ENCODE measurements around the gene HES1.

HES1 gene

DNA sequence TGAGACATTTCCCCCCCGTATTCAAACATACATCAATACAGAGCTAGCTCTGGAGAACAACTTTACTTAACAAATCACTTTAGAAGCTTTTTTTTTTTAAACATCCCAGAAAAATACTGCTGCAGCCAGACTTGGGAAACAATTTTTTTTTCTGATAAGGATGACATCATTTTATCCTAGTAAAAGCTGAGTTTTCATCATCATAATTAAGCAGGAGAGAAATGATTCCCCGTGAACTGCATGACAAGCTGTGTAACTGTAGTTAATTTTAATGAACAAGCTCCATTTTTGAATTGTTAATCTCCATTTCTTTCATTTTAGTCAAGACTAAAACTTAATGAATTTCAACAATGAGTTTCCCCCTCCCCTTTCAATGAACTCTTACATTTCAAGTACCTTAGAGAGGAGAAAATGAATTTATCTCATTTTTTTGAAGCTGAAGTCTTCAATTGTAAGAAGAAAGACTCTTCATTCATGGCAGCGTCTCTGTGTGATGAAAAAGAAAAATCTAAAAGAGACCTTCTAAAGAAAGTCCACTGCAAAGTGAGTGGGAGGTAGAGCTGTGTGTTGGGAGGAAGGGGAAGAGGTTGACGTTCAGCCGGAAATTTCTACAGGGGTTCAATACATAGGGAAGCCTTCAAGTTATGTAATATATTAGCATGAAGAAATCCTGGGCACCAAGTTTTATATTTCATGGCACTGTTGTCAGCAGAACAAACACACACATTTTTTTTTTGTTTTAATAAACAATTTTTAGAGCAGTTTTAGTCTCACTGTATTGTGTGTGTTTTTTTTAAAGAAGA lies 31.7 kb downstream of the HES1 start:
- DNase-seq (ENCODE audit: low read depth) = no peak

DNA sequence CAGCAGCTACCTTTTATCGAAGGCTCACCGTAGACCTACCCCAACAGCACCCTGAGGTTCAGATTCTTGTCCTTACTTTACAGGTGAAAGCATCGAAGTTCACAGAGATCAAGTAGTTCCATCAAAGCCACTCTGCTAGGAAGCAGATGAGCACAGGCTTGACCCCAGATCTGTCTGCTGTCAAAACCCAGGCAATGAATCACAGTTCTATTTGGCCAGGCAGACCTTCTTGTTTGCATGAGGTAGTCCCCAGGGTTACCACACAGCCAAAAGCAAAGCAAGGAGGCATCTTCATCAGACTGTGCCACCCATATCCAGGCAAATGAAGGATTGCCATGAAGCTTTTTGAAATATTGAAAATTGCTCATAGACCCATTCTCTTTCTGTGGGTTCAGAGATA lies 33.0 kb downstream of the HES1 start:
- DNase-seq (ENCODE audit: low read depth) = no peak

DNA sequence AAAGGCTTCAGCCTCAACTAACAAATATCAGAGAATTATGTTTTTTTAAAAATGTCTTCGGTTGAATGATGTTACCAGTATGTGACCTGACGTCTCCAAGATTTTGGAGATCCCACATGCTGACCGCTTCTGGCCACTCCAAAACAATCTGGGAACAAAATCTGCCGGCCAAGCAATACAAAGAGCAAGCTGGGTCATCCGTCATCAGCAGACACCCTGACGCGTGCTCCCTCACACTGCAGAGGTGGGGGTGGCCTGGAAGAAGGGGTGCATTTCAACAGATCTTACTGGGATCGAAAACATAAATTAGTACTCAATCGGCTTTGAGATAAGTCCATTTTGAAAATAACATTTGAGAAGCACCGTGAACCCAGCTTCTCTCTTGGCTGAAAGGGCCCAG lies 33.6 kb downstream of the HES1 start:
- DNase-seq (ENCODE audit: low read depth) = no peak

DNA sequence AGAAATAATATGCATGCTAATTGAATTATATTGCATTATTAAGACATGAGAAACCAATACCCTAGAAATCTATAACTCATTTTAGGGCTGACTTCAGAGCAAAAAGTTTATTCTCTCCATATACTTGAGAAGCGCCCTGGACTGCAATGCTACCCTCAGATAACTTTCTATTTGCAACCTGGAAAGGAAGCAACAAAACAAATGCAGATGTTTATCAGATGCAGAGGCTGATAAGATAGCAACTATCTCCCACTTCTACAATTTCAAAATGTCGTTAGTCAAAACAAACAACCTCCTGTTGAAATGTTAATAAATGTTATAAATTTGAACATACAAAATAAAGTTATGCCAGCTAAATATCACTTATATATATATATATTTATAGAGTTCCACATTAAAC lies 34.8 kb downstream of the HES1 start:
- no peak for DNase-seq (ENCODE audit: low read depth)

DNA sequence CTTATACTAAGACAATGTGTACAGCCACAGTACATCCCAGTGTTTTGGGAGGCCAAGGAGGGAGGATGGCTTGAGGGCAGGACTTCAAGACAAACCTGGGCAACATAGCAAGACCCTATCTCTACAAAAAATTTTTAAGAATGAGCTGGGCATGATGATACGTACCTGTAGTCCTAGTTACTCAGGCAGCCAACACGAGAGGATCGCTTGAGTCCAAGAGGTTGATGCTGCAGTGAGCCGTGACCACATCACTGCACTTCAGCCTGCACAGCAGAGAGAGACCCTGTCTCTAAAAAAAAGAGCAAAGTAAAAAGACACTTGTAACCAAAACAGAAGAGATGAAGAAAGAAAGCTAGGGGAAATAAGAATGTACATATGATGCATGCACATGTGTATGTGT lies 38.5 kb downstream of the HES1 start:
- DNase-seq (ENCODE audit: low read depth) = no peak

DNA sequence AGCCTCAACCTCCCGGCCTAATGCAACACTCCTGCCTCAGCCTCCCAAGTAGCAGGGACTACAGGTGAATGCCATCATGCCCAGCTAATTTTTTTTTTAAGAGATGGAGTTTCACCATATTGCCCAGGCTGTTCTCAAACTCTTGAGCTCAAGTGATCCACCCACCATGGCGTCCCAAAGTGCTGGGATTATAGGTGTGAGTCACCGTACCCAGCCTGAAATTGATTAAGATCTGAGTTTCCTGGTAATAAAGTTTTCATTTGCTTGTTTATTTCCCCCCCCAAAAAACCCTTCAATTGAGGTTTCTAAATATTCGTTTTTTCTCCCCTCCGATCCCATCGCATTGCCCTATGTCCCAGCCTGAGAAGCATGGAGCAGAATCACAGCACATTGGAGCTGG lies 39.0 kb downstream of the HES1 start:
- no peak for DNase-seq (ENCODE audit: low read depth)

DNA sequence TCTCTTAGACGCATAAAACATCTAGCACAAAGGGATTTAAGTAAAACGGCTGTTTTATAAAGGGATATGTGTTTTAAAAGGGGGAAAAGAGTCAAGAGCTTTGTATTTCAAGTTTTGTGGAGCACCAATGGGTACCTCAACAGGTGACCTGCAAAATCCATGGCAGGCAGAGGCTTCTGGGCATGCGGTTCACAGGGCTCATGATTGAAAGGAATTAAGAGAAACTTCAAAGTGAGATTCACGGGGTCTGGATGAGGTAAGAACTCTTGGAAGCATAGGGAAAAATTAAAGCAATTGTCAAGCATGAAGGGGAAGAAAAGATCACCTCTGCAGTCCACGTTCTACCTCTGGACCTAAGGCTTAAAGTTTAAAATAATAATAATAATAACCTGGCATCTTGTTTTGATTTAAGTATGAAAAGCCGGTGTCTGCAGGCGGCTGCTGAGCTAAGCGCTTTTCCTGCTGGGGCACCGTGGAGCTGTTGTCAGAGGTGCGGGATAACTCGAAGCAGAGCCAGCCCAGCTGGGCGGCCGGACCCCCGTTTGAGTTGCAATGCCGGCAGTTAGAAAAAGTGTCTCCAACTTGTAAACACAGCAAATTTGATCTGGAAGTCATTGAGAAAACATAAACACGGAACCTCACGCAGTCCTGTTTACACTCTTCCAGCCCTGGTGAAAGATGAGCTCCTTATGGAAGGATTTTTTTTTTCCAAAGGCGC lies 40.5 kb downstream of the HES1 start:
- no peak for DNase-seq (ENCODE audit: low read depth)

DNA sequence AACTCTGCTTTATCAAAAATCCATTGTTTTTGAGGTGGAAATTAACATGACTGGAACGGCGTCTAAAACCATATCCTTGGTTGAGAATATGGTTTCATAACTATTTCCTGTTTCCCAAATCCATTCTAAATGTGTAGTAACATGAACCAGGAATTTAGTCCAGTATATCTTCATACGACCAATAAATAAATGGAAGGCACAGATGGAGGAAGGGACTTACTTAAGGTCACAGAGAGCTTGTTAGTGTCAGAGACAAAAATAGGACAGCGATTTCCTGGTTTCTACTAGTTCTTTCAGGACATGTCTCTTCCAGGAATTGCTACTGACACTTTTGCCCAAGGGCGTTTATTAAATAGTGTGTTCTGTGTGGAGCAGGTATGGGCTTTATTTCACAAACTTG lies 41.2 kb downstream of the HES1 start:
- no peak for DNase-seq (ENCODE audit: low read depth)

DNA sequence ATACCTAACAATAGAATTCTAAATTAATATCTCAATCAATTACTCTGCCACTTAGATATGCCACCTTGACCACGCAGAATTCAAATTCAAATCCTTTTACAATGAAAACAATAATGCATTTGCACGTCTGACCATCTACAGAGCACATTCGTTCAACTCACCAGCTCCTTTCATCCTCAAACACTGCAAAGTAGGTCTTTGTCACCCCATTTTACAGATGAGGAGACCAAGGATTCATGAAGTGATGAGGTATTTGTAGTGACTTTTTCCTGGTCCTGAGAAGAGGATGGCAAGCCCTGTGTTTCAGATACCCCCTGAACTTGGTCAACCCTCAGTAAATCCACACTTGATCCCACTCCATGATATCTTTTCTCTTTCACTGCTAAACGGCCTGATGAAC lies 42.2 kb downstream of the HES1 start:
- DNase-seq (ENCODE audit: low read depth) = no peak

DNA sequence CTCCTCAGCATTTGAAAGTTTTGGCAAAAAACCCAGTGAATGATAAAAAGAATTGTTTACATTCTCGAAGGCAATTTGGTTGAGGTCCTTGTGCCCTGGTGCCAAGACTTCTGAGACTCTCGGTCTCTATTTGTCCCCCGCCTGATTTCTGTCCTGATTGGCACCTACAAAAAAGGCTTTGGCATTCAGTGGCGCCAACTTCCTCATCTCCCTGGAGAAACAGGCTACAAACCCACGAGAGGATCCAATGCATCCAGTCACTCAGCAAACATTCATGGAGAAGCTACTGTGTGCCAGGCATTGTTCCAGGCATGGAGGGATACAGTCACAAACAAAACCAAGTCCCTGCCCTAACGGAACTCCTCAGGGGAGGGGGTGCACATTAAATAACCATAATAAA lies 42.7 kb downstream of the HES1 start:
- DNase-seq (ENCODE audit: low read depth) = no peak

DNA sequence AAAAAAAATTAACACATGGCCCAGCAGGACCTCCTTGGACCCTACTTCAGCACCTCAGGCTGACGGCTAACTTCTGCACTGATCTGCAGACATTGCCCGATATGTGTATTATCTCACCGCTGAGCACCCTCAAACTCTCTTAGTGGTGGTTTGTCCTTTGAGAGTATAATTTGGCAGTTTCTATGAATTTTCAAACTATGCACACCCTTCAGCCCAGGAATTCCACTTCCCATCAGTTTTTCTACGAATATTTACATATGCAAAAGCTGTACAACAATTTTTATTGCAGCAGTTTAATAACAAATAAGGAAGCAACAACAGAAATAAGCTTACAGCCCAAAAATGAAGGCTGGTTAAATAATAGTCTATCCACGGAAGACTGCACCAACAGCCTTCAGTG lies 44.6 kb downstream of the HES1 start:
- no peak for DNase-seq (ENCODE audit: low read depth)

DNA sequence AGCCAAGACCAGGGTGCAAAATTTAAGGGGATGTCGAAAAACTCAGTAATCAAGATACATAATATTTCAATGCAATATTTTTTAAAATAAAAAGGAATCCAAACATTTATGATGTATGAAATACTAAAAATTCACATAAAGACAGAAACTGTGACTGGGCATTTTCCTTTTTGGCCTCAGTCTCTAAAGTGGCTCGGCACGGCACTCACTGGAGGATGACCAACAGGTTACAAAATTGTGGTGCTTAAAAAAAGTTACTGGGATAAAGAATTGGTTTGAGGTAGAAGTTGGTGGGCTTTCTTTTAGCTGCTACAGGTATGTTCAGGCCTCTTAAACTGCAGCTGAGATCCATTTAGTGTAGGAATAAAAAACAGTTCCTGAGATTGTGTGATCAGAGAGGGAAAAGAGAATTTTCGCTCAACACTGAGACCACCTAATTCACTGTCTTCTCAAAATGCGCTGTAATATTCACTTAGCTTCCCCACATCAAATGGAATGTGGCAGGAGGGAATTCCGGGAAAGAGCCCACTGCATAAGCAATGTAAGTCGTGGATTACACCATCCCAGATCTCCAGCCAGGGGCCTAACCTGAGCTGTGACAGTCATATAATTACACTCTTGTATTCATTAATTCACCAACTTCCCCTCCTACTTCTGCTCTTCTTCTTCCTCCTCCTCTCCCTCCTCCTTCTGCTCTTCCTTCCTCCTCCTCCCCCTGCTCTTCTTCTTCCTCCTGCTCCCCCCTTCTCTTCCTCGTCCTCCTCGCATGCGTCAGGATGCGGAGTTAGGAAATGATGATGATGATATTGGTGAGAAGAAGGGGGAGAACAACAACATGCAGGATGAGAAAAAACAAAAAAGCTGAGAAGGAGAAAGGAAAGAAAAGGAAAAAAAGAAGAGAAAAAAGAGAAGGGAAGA lies 45.9 kb downstream of the HES1 start:
- DNase-seq (ENCODE audit: low read depth) = no peak

DNA sequence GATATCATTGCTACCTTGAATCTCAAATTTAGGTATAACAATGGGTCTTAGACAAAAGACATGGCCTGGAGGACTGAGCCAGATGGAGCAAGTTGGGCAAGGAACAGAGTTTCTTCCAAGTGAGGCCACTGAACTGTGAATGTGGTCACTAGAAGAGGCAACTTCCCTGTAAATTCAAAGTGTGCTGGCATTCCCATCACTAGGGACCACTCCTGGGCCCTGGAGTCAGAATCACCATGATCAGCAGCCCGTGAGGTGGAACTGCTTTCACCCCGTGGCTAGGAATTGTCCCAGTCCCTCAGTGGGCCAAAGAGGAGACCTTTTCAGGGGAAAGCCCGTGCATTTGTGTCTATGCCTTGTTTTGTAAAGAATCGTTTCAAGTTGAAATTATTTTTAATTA lies 47.3 kb downstream of the HES1 start:
- no peak for DNase-seq (ENCODE audit: low read depth)

DNA sequence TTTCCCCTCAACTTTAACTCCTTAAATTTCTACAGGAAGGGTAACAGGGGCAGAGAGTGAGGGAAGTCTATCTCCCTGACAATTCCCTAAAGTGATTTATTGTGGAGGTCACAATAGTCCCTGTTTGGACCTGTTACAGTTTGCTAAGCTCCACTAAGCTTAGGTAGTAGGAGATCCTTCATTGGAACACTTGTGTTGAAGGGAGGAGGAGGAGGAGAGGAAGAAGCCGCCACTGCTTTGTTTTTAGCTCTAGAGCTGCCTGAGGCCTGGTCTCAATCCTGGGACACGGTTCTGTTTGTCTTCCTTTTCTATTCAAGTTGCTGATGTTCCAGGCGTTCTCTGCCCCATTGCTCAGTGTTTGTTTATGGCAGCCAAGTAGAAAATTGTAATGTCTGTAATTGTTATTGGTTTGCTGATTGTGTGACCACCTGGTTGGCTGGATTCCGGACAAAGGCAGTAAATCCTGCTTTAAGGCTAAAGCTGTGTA lies 48.4 kb downstream of the HES1 start:
- DNase-seq (ENCODE audit: low read depth) = no peak

DNA sequence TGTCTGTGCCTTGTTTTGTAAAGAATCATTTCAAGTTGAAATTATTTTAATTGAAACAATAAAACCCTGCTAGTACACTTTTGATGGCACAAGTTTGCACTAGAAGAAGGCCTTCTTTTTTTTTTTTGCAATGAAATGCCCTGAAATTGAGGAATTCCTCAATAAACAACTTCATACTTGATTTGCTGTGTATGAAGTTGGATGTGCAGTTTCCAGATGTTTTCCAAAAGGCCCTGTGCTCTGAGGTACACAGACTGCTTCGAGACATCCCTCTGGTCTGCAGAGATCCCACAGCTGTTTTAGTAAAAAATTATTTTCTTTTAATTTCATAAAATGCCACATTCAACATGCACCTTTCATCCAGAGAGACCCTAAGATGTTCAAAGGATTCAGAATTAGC lies 48.9 kb downstream of the HES1 start:
- DNase-seq (ENCODE audit: low read depth) = no peak

DNA sequence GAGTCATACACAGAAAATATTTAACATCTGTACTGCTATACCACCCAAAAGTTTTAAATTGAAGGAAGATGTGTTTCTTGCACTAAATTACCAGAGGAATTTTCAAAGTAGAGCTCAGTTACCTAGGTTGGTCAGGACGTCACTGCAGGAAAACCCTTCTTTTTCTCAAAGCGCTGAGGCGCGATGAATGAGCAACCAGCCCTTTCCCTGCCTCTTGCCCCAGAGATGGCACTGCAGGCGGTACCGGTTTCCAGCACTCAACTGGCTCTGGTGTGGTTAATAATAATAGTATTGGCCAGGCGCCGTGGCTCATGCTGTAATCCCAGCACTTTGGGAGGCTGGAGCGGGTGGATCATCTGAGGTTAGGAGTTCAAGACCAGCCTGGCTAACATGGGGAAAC lies 49.3 kb downstream of the HES1 start:
- no peak for DNase-seq (ENCODE audit: low read depth)

DNA sequence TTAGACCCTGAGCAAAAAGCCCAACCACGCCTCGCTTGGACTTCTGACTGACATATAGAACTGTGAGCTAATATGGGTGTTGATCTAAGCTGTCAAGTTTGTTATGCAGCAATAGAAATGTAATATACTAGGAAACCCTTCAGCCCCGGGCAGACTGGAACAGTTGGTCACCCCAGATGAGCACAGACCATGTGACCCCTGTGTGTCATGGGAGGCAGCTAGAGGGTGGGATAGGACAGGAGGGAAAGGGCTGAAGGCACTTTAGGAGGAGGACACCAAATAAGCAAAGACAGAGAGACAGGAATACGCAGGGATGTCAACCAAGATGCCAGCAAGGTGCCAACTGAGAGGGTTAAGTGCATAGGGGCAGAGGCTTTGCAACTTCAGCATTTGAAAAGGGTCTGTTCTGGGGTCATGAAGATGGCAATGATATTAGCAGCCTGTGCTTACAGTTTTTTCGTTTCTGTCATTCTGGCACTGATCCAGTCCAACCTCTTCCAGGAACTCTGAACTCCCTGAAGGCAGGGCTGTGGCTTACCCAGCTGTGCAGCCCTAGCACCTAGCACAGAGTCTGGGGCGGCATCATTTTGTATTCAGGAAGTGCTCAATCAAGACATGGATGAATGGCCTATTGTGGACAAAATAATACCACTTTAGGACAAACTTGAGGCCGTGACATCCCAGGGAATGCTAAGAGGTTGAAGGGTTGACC lies 51.4 kb downstream of the HES1 start:
- no peak for DNase-seq (ENCODE audit: low read depth)
